GM12872 (cell line): ENCODE data around the gene TXNL4B.

ENCODE experiments used
- TF ChIP-seq, protein P1 (sequence below): IDR thresholded peaks from 3 replicates; pipeline ENCODE4 v1.5.1; 2011; ENCODE audit warnings: low read depth, mild to moderate bottlenecking, low read length, moderate library complexity; ENCODE audit not compliant: insufficient read depth

The TXNL4B gene

DNA sequence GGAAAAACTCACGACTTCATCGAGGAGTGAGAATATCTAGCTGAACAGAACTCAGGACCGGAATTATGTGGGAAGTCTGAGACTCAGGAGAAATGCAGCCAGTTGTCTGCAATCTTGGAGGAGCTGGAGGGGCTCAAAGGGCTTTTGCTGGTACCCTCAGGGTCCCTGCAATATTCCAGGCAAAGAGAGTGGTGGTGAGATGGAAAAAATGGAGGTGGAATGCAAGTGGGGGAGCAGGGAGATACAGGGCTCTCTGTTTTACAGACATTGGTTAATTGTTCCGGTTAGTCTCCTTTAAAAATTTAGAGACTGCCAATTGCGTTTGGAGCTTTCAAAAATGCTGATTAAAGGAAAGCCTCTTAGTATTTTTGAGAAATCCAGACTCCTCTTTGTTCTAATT lies 57.3 kb downstream of the TXNL4B start:
- TF ChIP-seq, protein P1, sequence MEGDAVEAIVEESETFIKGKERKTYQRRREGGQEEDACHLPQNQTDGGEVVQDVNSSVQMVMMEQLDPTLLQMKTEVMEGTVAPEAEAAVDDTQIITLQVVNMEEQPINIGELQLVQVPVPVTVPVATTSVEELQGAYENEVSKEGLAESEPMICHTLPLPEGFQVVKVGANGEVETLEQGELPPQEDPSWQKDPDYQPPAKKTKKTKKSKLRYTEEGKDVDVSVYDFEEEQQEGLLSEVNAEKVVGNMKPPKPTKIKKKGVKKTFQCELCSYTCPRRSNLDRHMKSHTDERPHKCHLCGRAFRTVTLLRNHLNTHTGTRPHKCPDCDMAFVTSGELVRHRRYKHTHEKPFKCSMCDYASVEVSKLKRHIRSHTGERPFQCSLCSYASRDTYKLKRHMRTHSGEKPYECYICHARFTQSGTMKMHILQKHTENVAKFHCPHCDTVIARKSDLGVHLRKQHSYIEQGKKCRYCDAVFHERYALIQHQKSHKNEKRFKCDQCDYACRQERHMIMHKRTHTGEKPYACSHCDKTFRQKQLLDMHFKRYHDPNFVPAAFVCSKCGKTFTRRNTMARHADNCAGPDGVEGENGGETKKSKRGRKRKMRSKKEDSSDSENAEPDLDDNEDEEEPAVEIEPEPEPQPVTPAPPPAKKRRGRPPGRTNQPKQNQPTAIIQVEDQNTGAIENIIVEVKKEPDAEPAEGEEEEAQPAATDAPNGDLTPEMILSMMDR, result no peak
